TTC549 (cell line): Measurements from ENCODE around the gene ST8SIA2.

Source experiments
- FAIRE-seq: peaks from 2 replicates; lab custom pipeline; 2012; peaks lifted over from hg19 to GRCh38; lab: Jason Lieb, UNC

The ST8SIA2 gene

DNA sequence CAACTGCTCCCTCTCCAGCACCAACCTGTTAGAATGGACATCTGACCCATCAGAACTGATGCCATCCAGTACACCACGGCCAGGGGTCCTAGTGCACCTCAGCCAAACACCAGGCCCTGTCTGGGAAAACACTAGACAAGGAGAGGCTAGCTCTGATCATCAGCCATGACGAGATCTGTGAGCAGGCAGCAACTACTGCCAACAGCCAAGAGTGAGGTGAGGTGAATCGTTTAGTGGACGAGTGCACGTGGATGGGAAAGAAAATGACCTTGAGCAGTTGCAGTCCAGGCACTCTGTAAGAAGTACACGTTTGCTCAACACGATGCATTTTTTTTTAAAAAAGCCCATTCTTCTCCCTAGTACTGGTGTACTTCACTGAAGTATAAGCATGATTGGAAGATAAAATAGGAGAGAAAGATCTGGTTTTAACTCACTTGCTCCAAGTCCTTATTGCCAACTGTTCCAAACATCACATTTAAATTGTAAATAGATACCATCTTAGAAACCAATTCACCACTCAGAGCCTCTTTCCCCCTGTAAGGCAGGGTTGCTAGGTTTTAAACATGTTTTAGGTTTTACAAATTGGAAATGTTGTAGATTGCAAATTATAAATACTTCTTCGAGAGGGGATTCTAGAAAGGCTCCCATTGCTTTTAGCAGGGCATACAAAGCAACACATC, 5.7 kb downstream of the ST8SIA2 start:
- FAIRE-seq, result no peak

DNA sequence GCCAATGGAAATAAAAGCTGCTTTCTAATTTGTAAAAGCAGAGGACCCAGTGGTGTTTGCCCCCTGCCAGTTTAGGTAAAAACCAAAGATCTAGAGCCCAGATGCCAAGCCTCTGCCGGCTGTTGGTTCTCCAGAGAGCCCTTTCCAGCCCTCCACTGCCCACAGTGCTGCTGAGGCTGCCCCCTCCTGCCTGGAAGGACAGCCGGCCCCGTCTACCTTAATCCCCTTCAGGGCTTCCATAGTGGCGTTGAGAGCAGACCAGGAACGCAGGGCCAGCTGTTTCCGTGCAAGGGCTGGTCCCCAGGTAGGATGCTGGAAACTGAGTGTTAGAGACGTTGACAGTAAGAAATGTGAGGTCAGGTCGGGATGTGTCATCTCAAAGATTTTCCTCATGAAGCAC, 6.9 kb downstream of the ST8SIA2 start:
- no peak for FAIRE-seq

DNA sequence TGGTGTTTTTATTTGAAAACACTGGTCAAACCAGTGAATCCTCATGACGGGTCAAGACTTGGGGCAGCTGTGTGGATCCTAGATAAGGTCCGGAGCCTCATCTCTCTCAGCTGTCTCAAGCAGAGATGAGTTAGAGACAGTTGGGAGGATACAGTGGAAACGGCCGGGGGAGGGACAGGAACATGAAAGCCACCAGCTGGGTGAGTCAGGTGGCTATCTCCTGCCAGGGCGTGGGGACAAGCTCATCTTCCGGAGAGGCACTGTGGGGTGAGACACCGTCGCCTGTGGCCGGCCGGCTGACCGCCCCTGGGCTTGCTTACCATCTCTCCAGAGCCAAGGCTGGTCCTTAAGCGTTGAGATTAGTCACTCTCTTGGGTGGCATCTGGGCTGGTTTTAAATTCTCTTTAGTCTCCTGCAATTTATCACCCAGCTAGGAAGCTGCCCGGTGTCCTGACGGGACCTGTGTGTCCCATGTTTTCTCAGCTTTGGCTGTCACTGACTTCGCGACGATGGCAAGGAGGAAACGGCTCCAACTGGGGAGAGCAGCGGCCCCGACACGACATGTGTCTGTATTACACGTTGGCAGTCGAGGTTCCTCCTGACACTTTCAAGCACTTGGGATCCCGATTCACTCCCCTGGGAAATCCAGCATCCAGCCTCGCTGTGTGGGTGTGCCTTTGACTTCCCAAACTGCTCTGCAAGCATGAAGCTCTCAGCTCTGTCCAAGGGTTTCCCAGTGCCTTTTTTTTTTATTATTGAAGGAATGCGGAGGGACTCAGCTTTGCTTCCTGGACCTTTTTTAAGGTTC, 7.5 kb downstream of the ST8SIA2 start:
- FAIRE-seq, result no peak

DNA sequence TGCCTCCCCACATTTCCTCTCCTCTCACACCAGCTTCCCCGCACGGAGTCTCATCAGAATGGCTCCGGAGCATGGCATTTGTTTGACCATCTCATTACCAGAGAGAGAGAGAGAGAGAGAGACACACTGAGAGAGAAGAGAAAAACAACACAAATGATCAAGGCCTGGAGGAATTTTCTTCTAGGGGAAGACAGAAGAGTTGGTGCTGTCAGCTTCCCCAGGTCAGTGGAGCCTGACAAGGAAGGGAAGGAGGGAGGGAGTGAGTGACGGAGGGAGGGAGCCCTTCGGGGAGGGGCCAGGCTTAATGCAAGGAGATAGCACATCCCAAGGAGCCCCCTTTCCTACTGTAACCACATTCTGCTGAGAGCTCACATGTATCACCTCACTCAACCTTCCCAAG, 9.1 kb downstream of the ST8SIA2 start:
- no peak for FAIRE-seq

DNA sequence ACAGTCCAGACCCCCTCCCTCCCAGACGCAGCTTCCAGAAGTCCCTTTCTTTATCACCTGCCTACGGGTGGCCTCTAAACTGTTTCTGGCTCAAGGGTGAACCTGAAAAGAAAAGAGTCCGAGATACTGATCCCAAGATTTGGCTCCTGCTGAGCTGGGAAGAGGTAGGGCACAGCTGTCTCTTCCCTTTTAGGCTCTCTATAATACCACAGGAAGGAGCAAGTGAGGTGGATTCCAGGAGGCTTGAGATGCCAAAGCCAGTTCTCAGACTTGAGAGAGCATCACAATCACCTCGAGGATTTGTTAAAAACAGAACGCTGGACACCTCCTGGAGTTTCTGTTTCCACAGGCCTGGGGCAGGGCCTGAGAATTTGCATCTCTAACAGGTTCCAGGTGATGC, 12.3 kb downstream of the ST8SIA2 start:
- no peak for FAIRE-seq

DNA sequence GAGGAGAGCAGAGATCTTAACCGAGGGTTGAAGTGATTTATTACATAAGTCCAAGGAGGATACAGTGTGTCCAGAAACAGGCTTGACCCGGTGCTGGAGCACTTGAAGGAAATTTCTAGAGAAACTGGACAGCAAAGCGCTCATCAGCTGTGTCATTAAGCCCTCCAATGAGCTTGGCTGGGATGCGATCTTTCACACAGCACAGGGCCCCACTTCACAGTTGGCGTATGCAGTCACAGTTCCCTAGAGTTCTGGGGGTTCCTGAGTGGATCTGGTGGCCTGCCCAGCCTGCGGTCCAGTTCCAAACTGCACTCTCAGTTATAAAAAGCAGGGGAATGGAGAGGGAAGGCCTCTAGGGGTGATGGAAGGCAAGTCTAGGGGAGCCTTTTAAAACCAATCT, 13.6 kb downstream of the ST8SIA2 start:
- no peak for FAIRE-seq

DNA sequence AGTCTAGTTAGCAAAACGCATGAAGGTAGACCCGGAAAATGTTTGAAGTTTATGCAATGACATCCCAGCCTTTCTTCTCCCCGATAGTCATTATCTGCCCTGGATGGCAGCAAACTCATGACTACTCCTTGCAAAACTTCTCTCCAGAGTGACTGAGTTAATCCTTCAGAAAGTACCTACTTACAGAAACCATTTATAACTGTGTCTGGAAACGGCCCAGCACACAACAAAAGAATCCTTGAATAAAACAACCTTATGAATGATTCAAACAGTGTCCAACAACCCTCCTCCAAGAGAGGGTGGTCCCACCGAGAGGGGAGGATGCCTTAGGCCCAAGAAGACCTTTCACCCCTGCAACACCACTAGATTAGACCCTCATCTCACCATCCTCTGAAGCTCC, 14.2 kb downstream of the ST8SIA2 start:
- FAIRE-seq, result no peak

DNA sequence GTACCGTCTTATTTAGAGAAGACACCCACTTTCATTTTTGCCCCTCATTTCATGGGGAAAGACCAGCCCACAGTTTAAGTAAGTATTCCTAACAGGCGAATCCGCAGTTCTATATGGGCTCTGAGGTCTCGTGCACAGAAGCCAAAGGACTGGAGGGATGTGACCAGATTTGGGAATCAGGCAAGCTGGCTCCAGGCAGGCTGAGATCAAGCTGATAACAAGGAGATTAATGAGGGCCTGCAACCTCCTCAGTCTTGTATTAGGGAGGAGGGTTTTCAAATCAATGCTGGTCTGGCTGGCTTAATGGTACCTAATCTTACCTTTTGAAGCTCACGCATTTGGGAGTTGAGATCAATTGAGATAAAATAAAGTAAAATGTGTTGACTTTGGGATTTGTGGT, 15.3 kb downstream of the ST8SIA2 start:
- FAIRE-seq, result no peak

DNA sequence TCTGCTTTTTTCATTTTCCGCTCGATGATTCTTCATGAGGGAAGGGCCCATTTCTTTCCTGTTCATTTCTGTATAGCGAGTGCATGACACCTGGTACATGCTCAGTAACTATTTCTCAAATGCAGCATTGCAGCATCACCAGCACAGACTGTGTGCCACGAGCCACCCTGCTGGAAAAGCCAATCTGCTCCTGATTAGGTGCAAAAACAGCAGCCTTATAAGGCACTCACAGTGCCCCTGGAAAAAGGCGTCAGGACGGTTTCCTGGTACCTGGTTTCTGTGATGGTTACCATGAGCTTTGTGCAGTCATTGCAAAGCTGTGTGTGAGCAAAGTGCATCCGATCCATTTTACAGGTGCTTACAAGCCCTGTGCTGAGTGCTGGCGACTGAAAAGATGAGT, 15.8 kb downstream of the ST8SIA2 start:
- no peak for FAIRE-seq

DNA sequence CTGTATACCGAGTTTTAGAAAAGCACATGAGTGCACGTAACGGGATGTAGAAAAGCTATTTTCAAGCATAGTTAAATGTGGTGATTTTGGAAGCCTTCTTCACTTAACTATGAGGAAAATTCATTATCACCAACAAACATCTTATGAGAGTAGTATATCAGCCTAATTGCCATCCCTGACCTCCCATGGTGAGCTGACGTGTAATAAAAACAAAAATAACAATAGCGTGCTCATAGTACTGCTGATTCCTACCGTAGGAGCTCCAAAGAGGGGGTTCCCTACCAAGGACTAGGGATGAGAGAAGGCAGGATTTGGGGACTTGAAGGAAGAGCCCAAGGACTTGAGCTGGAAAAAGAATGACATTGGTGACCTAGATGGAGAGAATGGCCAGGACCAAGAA, 16.9 kb downstream of the ST8SIA2 start:
- FAIRE-seq, result no peak

DNA sequence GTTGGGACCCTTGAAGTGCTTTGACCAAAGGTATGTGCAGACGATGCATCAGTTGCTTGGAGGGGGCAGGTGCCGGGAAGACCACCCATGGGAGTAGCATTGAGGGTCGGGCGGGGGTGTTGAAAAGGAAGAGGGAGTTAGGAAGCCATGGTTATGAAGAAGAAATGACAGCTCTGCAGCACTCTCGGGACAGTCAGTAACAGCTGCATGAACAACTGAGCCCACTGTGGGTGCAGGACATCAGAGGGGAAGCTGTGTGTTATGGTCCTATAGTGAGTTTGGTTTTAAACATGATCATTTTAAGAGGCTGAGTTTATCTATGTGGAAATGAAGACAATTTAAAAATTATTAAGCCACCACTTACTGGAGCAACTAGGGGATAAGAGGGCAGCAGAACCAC, 17.6 kb downstream of the ST8SIA2 start:
- no peak for FAIRE-seq

DNA sequence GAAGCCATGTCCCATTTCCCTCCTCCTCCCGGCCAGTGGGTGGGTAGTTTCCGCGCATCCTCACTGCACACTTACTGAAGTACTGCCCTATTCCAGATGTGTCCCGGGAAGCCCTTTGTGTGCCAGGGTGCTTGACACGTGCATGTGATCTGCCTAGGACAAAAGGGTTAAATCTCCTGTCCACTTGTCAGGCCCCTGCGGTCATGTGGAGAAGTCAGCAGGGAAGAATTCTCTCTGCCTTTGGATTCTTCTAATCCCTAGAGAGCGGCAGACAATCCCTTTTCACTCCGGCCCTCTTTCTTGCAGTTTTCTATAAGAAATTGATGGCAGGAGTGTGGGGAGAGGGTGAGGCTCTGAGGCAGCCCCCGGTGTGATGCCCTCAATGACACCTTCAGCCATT, 19.8 kb downstream of the ST8SIA2 start:
- no peak for FAIRE-seq

DNA sequence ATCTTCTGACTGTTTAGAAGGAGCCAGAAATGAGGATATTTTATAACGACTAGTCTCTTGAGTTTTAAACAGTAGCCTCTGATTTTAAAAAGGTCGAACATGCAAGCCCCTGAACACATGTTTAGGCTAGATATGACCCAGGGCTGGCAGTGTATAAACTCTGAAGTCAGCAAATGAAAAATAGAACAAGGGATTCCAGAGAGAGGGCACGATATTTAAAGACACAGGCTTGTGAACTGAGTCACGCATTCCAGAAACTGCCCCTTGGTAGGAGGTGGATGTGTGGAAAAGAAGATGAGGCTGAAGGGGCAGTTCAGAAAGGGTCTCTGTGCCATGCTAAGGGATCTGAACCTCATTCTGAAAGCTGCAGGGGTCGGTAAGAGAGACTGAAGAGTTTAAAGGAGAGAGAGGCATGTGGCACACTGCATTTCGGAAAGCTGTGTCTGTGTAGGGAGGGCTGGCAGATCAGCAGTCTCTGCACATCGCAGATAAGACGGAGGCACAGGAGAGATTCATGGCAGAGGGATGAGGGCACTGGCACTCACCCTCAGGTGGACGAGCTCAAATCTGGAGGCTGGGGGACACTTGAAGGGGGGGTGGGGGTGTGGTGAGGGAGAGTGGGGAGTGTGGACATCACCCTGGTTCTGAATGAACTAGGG, 22.1 kb downstream of the ST8SIA2 start:
- FAIRE-seq, result no peak

DNA sequence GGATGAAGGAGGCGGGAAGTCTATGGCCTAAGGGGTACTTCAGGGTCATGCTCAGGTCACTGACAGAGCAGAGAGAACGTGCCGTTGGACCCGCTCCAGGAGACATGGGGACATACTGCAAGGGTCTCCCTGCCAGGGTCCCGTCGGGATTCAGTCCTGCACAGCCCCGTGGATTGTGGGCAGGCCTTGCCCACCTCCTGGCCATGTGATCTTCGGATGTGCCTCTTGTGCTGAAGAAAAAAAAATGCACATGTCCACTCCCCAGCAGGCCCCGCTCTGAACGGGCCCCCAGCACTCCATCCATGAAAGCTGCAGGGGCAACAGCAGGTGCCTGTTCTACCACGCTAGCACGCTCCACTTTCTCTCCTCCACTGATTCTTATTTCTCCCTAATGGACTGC, 22.9 kb downstream of the ST8SIA2 start:
- FAIRE-seq, result no peak

DNA sequence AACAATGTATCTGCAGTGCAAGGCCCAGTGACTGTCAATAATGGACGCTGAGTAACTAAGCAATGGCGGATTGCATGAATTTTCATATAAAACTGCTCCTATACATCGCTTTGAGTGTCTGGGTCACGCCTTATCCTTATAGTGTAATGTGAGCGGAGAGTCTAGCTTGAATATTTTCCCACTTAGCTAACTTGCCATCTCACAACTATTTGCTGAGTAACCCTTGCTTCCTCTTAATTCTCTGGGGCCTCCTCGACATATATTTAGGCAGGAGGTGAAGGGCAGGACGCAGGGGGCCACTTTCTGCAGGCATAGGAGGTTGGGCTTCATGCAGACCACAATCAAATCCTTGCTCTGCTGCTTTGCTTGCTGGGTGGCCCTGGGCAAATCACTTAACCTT, 24.0 kb downstream of the ST8SIA2 start:
- no peak for FAIRE-seq

DNA sequence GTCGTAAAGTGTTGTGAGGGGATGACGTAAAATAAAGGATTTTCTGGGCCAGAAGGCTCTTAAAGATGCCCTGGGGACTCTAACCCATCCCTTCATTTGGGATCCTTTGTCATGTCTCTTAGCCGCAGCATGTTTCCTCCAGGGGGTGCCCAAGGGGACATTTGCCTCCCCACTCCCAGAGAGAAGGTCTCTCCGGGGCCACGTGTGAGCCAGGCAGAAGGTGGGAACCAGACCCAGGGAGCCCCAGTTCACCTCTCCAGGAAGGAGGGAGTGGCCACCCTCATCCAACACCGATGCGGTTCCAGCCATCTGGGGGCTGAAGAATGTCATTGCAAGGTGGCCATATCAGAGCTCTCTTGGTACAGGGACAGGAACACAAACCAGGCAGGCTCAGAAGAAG, 25.2 kb downstream of the ST8SIA2 start:
- FAIRE-seq, result no peak

DNA sequence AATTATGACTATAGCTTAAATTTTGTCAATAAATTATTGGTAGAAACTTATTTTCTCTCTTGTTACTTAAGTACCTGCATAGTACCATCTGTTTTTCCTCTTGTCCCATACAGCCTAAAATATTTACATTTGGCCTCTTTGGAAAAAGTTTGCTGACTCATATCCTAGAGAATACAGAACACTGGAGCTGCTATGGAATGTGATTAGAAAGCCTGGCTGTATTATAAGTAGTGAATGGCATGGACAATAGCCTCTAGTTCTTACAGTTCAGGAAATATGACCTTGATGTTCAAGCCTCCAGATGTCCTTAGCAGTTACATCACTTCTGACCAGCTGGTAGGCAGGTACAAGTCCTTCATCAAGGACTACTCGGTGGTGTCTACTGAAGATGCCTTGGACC, 28.3 kb downstream of the ST8SIA2 start:
- no peak for FAIRE-seq

DNA sequence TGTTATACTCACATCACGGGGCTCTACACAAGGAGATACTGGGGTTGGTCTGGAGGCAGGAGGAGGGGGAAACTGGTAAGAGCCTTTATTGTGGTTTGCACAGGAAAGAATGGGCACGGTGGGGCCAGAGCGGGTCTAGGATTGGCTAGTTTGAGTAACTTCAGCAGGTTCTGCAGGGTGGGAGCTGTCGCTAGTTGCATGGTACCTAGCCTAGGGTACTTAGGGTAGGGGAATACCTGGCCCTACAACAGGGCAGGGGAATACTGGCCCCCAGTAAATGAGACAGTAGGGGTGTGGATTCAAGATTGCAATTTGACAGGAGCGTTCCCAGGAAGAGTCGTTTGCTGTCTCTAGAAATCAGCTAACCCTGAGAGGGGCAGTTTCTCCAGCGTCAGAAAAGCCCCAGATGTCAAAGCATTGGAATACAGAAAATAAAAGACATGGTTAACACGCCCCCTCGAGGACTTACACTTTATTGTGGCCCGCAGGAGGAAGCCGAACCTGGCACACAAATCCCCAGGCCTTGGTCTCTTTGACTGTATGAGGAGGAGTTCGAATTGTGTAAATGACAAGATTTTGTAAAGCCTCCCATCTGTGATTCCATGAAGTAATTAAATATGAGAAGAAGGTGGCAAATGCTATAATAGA, 32.0 kb downstream of the ST8SIA2 start:
- no peak for FAIRE-seq

DNA sequence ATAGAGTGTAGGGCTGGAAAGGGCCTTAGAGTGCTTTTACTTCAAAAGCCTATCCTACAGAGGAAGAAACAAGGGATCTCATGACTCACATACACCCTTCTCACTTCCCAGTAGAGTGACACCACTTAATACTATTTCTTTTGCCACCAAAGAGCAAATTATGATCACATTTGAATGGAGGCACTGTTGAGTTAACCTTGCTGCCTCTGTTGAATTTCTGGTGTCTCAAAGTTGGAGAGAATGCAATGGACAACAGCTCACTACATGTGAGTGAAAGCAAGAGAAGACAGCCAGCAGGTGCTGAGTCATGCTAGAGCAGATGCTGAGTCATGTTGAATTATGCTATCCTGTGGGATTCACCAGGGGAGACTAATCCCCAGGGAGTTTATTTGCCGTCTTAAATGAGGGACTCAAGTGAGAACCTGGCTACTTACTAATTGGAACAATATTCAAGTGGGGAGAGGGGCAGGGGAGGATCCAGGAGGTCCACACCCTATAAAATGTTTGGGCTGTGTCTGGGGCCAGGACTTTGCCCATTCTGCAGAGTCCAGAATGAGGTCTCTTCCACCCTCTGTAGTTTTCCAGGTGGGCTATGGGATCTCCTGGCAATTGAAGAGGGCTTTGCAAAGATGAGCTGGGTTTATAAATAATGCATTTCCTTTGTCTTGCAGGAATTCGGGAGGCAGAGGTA, 35.8 kb downstream of the ST8SIA2 start:
- FAIRE-seq, result no peak

DNA sequence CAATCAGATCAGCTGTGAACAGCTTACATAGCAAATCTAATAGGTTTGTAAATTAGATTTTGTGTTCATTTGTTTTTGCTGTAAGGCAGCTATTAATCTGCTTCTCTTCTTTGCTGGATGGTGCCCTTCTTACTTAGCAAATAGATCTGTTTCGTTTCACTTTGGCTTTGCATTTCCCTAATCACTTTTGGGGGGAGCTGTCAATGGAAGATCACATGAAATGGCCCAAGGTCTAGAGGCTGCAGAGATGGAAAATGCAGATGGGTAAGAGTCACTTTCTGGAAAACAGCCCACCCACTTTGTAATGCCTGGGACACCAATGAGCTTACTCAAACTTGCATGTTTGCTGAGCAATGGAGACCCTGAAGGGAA, 36.4 kb downstream of the ST8SIA2 start:
- FAIRE-seq, result no peak

DNA sequence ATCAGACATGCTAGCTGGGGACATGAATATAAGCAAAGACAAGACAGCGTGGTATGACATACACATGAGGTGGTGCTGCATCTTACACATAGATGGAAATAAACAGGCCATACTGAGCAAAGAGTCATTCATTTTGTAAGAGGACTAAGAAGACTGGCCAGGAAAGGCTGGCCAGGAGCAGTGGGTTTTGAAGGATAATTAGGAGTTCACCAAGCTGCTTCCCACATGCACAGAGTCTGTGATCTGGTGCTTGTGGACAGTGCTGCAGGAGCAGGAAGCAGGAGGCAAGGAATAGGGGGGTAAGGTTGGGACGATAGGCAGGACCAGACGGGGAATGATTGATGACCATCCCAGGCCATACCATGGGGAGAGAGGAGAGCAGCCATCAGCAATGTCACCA, 41.5 kb downstream of the ST8SIA2 start:
- FAIRE-seq, result no peak

DNA sequence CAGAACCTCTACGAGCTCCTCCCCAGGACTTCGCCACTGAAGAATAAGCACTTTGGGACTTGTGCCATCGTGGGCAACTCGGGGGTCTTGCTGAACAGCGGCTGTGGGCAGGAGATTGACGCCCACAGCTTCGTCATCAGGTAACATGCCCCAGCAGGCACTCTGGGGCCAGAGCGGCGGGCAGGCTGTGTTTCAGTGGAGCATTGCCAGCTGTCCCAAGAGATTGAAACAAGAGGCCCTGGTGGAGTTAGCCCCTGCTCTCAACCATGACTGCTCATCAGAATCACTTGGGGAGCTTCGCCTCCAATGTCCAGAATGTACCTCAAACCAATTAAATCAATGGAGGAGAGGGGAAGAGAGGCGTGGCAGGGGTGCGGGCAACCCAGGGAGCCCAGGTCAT, 44.8 kb downstream of the ST8SIA2 start:
- no peak for FAIRE-seq

DNA sequence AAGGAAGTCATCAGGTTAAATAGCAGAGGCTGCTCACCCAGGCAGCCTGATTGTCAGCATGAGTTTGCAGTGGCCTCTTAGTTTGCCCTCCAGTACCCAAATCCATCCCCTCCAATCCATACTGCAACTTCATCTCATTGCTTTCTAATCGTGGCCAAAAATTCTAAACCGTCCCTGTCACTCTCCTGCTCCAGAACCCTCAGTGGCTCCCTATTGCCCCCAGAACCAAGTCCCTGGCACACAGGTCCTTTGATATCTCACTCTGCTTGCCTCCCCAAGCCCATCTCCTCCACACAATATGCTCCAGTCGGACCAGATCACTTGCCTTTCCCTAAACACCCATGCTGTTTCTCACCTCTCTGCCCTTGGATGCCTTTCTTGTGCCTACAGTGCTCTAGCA, 49.7 kb downstream of the ST8SIA2 start:
- FAIRE-seq, result no peak
